Right renal pelvis (tissue), 4 donors: Measurements from ENCODE around the gene UBE2C. TPM values are rescaled to one million over a fixed set of nuclear protein-coding genes. Genes with fewer than 3 reads are reported as not detected.
"Not testable (repeated sequence)": the region's sequence is repeated elsewhere in the genome, so short reads cannot be mapped to it uniquely, and the experiment has no call there.

Experiments used
- DNase-seq, 4 donors: peaks; one replicate each; pipeline ENCODE4 v3.0.0-alpha.2; 2013; ENCODE audit warnings: low read depth in 4 of 4, low spot score in 3 of 4, missing footprints in 1 of 4
- polyA plus RNA-seq, 4 donors: library from polyadenylated mRNA; unstranded; fragments of 120-200 nt; gene quantifications; one replicate each; pipeline ENCODE4 v1.2.1, GENCODE V29; 2013; ENCODE audit not compliant: insufficient read length in 4 of 4

UBE2C gene
- polyA plus RNA-seq = 10 to 100 TPM; 59.9 to 72.1 (median 65.9) TPM

DNA sequence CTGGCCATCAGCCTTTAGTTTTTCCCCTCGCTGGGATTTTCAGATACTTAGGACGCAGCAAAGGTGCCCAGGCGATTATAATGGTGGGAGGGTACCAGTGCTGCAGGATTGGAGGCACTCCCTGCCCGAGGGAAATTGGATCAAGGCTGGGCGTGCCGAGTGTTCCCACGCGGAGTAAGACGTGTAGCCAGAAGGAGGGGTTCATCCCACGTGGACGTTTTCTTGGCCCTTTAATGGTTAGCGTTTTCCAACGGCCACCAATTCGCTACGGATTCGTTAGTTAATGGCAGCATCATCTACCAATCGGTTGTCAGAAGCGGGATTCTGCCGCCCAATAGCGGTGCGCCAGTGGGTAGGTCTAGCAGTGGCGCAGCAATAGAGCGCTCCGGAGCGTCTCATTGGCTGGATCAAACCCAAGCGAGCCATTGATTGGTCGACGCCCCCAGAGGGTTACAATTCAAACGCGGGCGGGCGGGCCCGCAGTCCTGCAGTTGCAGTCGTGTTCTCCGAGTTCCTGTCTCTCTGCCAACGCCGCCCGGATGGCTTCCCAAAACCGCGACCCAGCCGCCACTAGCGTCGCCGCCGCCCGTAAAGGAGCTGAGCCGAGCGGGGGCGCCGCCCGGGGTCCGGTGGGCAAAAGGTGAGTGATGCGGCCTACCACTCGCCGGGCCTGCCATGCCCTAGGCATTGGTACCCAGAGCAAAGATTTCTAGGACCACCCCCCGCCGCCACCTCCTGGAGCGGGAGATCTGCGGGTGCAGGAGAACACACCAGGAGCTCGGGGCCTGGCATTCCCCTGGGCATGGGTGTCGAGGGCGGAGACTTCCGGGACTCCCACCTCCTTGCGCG is at the start of gene UBE2C:
UBE2C (plus strand) TSS at position 488 of the 849 bp plus-strand sequence; CDS start at position 540, 52 bp downstream.
- peak; percentile 95 to 99 (median 98) for DNase-seq

DNA sequence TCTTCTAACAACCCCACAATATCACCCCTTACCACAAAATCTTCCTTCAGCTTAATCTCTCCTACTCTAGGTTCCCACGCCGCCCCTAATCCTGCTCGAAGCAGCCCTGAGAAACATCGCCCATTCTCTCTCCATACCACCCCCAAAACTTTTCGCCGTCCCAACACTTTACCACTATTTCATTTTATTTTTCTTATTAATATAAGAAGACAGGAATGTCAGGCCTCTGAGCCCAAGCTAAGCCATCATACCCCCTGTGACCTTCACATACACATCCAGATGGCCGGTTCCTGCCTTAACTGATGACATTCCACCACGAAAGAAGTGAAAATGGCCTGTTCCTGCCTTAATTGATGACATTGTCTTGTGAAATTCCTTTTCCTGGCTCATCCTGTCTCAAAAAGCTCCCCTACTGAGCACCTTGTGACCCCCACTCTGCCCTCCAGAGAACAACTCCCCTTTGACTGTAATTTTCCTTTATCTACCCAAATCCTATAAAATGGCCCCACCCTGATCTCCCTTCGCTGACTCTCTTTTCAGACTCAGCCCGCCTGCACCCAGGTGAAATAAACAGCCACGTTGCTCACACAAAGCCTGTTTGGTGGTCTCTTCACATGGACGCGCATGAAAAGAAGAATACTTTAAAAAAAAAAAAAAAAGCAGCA is 47.7 kb upstream of the UBE2C start:
- DNase-seq = not testable (repeated sequence)

DNA sequence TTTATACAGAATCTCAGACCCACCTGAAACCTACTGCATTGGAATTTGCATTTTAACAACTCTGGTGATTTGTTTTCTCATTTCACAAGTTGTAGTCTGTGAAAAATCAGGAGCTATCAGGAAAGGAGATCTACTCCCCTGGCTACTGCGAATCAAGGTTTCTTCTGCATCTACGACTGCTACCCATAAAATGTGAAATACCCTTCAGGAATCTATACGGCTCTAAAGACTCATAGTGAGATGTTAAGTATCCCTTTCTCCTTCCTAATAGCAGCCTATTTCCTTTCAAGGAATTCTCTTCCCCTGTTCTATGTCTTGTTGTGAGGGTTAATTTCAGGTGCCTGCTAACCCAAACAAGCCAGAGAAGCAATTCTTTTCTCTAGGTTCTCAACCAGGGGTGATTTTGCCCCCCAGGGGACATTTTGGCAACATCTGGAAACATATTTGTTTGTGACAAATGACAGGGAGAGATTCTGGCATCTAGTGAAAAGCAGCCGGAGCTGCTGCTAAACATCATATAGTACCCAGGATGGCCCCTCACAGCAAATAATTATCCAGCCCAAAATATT is 47.1 kb upstream of the UBE2C start:
- DNase-seq = no peak

DNA sequence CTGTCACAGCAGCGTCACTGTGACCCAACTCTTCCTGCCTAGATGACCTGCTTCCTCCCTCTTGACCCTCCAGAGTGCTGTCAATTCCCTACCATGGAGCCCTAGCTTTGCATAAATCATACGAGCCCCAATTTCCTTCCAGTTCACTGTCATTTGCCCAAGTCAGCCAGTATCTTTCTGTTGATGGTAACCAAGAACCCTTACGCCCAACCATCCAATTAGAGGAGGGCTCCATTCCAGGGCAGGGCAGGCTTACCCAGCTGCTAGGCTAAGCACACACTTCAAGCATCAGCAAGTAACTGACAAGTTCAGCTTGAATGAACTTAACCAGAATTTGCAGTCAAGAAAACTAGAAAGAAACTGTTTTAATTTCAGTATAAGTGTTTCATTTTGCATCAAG is 46.5 kb upstream of the UBE2C start:
- no peak for DNase-seq

DNA sequence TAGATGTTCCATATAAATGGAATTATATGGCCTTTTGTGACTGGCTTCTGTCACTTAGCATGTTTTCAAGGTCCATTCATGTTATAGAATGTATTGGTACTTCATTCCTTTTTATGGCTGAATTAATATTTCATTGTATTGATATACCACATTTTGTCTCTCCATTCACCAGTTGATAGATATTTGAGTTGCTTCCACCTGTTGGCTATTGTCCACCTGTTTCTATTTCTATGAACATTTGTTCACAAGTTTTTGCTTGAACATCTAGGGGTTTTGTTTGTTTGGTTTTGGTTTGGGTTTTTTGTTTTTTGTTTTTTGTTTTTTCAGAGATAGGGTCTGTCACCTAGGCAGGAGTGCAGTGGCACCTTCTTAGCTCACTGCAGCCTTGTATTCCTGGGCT is 44.0 kb upstream of the UBE2C start:
- no peak for DNase-seq

DNA sequence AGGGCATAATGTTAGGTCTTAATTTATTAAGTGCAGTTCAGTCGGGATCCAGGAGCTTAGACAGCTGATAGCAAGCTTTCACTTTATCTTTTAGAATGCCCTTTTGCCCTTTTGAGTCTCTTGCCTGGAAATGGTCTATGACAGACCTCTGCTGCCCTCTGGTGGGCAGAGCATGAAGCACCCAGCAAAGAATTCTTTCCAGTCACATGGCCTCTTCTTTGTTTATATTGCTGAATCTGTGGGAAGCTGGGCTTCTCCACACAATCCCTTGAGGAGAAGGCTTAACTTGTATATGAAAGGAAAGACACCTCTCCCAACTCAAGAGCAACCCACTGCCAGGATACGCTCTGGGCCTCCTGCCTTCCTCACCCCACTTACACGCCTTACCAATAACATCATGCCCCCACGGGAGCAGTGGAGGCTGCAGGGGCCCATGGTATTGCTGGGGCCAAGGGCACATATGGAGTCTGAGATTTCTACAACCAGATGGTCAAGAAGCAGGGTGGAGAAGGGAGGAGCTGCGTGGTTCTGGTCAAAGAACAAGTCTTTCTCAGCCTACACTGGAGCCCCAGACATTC is 41.2 kb upstream of the UBE2C start:
- peak; percentile 68 to 79 (median 73) for DNase-seq

DNA sequence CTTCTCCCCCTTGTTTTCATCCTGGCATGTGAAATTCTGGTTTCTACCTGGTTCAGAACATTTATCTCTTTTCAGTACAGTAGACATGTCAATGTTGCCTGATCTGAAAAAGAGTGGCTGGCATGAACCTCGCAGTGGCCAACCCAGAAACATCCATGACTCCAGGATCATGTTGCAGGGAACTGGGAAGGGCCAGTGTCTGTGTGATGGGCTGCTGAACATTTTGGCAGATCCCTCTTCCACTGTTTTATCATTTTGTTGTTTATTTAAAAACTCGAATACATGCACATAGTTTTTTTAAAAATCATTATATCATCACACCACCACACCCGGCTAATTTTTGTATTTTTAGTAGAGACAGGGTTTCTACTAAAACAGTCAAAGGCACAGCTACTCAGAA is 39.8 kb upstream of the UBE2C start:
- DNase-seq = no peak

DNA sequence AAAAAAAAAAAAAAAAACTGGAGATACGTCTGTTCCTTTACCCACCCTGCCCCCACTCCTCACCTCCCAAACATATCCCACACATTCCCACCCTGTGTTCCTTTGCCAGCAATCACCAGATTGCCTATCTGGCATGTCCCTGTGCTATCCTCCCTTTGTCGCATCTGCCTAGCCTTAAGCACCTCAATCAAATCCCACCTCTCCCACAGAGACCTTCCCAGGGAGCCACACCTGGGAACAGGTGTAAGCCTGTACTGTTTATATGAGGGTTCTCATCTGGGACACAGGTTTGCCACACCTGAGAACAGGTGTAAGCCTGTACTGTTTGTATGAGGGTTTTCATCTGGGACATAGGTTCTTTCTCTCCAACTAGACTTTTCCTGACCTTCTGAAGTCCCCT is 37.5 kb upstream of the UBE2C start:
- no peak for DNase-seq

DNA sequence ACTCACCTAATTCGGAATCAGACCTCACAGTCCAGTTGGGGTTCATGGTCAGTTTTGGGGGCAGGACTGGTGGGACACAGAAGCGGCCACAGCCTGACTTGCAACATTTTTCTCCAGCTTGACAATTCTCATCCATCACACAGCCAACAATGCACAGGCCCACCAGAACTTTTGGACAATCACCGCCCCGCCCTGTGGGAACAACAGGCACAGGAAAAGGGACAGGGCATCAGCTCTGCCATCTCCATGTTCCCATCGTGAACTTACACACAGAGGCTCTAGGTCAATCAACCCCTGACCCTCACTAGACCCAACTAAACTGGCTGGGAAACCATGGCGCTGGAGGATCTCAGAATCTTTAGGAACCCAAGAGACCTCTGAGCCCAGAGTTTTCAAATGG is 37.0 kb upstream of the UBE2C start:
- no peak for DNase-seq

DNA sequence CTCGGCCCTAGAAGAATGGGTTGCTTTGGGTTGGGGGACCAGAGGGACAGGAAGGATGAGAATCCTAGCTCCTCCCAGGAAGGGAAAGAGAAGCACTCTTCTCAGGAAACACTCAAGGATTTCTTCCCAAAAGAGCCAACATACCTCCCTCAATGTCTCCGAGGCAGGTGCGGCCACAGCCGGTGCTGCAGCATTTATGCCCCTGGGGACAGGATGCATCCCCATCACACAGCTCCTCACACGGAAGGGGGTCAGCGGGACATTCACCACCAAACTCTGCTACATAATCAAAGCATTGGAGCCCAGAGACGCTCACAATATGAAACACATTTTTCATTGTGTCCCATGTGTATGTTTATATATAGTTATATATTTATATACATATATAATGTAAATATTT is 35.5 kb upstream of the UBE2C start:
- no peak for DNase-seq

DNA sequence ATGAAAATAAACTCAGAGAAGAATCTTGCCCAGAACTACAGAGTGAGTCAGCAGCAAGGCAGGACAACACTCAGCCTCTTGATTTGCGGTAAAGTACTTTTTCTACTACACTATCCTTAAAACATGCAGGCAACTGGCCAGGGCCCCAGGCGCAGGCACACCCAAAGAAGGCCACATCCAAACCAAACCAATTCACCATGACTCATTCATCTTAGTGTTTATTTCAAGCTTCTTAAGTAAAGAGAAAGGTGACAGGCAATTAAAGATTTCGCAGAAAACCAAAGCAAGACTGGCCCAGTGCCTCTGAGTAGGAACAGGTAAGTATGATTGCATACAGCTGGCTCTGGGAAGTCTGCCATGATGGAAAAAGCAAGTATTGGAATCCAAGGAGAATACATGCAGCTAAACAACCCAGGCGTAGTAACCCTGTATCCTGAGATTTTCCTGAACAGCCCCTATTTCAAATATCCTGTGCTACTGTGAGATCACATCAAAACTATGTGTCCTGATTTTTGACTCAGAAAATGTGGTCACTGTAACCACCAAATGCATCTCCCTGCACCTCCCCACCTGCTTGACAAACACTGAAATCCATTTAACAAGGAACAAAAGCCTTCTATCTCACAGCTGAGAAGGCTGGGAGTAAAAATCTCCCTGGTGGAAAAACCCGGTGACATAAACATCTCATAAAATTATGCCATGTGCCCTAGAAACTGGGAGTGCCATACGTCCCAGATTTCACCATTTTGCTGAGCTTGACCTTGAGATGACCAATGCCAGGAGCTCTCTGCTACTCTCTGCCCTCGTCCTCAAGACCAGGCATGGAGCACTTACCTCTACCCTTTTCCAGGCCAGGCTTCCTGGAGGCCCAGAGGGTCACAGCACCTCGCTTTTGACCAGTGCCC is 33.2 kb upstream of the UBE2C start:
- no peak for DNase-seq

DNA sequence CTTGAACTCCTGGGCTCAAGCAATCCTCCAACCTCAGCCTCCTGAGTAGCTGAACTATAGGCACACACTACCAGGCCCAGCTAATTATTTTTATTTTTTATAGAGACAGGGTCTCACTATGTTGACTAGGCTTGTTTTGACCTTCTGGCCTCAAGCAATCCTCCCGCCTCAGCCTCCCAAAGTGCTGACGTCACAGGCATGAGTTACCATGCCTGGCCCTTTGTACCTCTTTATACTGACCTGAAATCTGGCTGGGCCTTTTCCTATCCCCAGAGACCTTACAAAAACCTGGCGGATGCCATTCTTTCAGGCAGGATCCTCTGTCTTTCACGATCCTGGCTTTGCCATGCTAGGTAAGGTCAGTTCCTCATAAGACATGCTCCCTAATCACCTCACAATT is 32.3 kb upstream of the UBE2C start:
- no peak for DNase-seq

DNA sequence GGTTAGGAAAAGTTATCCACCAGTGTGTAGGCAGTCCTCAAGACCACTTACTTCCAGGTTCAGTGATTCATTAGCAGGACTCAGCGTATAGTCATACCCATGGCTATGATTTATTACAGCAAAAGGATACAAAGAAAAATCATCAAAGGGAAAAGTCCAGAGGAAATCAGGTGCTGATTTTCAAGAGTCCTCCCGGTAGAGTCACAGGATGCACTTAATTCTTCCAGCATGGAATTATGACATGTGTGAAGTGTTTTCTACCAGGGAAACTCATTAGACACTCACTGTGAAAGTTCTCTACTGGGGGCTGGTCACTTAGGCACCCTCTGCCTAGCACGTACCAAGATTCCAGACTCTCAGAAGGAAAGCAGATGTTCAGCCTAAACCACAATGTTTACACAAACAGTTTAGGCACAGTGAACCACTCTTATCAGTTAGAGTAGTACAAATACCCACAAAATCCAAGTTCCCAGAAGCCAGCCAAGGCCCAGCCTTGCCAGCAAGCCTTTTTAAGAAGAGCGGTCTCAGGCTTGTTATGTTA is 31.0 kb upstream of the UBE2C start:
- no peak for DNase-seq

DNA sequence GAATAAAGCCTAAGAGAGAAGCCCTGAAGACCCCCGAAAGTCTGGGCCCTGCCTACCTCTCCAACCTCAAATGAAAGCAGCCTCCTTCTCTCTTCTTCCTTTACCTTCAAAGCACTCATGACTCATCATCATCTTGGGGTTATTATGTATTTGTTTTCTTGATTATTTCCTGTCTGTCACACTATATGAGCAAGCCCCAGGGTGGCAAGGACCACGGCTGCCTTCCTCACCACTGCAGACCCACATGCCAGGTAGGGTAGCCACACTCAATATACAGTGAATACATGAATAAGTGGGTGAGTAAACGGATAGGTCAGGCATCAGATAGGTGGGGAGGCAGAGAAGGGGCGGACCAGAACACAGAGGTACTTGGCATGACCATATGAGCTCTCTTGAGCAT is 29.6 kb upstream of the UBE2C start:
- DNase-seq = no peak

DNA sequence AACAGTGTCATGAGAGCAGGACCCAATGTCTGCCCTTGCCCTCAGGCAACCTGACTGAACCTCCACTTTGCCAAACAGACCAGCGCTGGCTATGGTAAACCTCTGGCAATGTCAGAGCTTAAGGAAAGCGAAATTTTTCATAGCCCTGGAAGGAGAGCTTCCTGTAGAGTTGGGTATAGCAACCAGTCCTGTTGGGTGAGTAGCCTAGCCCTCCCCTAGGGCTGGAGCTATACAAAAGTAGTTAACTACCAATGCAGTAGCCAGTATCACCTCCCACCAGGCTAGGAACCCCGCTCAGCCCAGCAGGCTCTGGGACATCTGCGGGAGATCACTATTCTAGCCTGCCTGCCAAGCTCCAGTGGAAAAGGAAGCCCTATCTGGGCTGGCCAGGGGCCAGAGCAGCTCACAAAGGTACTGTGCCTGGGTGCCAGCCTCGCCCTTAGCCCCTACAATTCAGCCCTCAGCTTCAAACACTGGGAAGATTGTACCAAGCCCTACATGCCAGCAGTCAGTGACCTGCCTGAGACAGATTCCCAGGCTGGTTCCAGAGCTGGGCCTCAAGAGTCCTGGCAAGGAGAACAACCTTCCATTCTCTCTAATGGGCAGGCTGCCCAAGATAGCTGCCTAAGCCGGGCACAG is 28.7 kb upstream of the UBE2C start:
- DNase-seq = no peak

DNA sequence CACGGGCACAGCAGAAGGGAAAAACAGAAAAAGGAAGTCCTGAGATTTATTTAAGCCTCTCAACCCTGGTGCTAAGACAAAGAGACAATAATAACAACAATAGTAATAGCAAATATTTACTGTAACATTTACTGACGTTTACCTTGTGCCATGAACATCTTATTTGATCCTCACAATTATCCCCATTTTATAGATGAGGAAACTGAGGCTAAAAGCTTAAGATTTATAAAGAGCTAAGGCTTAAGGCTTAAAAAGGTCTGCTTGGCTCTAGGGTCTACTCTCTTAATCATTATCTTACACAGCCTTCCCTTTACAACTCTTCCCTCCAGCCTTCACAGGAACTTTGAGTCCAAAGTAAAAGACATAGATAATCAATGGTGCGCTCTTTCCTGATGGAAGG is 24.1 kb upstream of the UBE2C start:
- DNase-seq = no peak

DNA sequence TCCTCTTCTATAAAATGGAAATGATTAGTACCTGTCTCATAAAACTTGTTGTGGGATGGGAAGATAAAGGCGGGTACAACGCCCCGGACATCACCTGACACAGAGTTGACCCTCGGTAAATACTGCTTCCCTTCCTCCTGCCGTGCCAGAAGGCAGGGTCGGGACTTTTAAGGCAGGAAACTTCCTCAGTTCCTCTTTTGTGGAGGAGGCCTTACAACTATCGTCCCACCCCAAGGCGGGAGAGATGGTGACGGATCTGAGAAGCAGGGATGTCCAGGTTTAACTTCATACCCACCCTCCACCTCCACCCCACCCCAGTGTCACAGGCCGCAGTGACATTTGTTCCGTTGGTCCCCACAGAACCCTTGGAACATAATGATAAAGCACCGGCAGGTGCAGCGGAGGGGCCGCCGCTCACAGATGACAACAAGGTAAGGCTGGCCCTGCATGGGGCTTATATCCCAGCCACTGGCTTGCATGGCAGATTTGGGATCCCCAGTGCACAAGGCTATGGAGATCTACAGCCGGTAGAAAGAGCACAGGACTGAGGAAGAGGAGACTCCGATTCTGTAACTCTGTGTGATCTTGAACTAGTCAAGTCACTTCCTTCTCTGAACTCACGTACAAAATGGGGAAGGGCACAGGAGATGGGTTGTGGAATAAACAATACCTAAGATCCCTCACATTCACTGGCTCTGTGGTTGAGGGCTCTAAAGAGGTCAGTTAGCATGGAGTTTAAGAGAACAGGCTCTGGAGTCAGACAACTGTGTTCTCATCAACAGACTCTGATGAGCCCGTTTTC is 19.9 kb upstream of the UBE2C start:
- no peak for DNase-seq

DNA sequence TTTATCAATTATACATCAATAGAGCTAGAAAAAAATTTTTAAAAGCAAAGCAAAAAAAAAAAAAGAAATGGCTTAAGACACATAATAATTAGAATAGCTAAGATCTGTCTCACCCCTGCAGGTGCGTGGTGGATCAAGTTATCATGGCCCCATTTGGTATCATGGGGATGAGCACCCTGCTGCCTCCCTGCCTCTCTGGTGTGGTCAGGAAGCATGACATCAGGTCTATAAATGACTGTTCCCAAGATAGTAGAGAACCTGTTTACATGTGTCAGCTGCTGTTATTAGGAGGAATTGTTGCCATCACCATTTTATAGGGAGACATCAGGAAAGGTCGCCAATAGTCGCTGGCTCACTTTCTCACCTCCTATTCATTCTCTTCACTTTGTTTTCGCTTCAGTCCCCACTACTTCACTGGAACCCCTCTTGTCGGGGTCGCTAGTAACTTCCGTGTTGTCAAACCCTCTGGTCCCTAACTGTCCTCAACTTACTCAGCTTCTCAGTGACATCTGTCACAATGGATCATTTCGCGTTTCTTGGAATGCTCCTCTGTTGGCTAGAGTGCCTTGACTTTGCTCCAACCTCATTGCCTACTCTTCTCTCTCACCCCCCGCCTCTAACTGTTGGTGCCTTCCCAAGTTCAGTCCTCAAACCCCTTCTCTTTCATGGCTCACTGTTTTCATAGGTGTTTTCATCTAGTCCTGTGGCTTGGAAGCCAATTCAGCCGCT is 15.9 kb upstream of the UBE2C start:
- DNase-seq = no peak
